NCI-H82 (cell line): ENCODE measurements around the gene PLXNB3.
A peak's percentile ranks its signal among the peaks of the same experiment; 100 is the strongest.
"Not testable (repeated sequence)": the region's sequence is repeated elsewhere in the genome, so short reads cannot be mapped to it uniquely, and the experiment has no call there.

Experiments used
- DNase-seq: peaks from one replicate; lab custom pipeline; 2025; lab: John Stamatoyannopoulos, UW

PLXNB3 gene

DNA sequence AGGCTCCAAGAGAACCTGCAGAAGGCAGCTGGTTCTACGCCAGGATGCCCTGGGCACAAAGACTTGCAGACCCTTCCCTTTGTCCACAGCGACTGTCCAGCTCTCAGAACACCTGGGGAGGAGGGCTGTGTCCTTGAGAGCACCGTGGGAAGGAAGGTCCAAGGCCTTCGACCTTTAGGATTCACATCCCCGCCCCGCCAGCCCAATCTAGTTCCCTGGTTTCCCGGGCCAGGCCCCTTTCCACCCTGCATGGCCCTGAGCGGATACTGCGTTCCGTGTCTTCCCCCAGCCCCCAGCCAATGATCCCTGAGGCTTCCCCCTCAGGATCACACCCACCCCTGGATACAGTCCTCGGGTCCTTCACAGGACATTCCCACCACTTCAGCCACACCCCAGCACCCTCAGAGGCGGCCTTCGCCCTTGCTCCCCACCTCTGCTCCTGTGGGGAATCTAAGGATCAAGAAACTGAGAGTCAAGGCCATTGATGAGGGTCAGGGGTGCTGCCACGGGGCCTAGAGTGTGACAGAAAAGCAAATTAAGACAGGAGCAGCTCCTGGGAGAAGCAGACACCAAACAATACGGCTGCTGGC, 30.3 kb upstream of the PLXNB3 start:
- DNase-seq, result no peak

DNA sequence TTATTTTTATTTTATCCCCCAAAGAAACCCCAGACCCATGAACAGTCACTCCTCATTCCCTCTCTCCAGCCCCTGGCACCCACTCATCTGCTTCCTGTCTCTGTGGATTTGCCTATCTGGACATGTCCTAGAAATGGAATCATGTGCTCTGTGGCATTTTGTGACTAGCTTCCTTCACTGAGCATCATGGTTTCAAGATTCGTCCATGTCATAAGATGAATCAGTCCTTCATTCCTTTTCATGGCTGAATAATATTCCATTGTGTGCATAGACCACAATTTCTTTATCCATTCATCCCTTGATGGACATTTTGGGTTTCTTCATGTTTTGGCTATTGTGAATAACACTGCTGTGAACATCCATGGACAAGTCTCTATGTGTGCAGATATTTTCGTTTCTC, 29.2 kb upstream of the PLXNB3 start:
- no peak for DNase-seq

DNA sequence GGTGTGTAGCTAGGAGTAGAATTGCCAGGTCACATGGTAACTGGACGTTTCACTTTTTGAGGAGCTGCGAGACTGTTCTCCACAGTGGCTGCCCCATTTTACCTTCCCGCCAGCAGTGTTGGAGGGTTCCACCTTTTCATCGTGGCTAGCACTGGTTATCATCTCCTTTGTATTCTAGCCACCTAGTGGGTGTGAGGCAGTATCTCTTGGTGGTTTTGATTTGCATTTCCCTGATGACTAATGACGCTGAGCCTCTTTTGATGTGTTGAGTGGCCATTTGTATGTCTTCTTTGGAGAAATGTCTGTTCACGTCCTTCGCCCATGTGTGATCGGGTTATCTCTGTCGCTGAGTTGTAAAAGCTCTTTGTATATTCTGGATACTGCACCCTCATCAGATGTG, 28.8 kb upstream of the PLXNB3 start:
- no peak for DNase-seq

DNA sequence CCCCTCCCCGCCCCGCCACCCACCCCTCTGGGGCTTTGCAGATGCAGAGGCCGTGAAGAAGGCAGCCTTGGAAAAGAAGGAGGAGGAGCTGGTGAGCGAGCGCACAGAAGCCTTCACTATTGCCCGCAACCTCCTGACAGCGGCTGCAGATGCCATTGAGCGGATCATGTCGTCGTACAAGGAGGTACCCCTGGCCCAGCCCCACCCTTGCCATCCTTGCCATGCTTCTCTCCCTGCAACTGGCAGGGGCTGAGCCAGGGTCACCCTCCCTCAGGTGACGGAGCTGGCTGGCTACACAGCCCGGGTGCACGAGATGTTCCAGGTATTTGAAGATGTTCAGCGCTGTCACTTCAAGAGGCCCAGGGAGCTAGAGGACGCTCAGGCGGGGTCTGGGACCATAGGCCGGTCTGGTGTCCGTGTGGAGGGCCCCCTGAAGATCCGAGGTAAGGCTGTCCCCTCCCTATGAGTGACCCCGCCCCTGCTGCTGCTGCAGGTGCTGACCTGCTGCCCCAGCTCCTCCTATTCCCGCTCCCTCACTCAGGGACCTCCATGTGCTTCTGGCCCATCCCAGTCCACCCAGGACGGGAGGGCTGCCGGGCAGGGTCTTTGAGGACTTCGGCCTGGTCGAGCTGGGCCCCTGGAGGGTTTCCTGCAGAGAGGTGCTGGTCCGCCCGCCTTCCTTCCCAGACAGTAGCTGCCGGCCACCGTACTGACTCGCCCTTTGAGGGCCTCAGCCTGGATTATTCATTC, 27.8 kb upstream of the PLXNB3 start:
- no peak for DNase-seq

DNA sequence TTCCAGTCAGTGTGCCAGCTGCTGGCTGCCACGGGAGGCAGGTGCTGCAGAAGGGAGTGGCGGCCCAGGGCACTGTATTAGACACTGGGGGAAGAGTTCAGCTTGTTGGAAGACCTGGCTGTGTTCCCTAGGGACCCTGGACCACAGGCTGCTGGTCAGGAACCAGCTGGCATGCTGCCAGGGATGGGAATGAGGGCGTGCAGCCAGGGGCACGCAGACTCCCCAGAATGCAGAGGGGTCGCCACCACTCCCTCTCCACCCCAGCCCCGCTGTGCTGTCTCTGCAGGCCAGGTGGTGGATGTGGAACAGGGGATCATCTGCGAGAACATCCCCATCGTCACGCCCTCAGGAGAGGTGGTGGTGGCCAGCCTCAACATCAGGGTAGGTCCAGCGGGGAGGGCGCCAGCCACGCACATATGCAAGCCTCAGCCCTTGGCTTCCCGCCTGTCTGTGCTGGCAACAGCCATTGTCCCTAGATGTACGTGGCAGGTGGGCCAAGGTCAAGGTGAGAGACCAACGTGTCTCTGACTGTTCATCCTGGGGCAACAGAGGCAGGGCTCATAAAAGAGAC, 27.1 kb upstream of the PLXNB3 start:
- DNase-seq, result no peak

DNA sequence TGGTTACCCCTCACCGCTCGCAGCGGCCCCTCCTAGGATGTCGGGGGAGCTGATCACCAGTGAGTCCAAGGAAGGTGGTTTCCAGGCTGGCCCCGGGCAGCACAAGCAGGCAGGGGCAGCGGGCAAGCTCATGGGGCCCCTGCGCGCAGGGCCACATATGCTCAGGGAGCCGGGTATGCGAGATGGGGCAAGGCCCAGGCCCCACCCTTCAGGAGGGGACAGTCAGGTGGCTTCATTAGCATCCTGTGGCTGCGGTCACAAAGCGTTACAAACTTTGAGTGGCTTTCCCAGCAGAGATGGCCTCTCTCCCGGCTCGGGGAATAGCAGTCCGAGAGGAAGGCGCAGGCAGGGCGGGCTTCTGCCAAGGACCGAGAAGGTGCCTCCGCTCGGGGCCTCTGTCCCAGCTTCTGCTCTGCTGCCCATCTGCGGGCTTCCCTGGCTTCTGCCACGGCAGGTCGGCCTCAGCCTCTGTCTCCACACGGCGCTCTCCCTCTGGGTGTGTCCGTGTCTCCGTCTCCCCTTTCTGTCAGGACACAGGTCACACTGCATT, 25.9 kb upstream of the PLXNB3 start:
- no peak for DNase-seq

DNA sequence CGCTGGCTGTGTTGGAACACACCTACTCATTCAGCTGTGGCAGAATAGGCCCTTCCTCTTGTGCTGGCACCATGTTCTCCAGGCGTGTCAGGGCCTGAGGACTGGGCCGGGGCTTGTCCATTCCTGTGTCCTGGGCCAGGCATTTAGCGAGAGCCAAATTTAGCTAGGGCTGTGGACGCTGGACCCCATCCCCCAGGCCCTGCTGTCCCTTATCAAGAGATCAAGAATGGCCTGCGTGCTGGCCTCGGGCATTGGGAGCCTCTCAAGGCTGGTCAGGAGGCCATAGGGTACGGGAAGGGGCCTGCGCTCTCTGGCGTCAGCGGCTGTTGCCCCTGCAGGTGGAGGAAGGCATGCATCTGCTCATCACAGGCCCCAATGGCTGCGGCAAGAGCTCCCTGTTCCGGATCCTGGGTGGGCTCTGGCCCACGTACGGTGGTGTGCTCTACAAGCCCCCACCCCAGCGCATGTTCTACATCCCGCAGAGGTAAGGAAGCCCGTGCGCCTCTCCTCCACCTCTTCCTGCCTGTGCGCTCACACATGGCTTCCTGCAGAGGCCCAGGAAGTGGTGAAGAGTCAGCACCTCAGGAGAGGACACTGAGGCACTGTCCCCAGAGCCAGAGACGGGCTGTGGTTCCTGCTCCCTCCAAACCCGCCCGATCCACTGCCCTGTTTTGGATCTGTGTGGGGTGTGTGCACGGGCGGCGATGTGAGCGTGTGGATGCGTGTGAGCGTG, 24.1 kb upstream of the PLXNB3 start:
- no peak for DNase-seq

DNA sequence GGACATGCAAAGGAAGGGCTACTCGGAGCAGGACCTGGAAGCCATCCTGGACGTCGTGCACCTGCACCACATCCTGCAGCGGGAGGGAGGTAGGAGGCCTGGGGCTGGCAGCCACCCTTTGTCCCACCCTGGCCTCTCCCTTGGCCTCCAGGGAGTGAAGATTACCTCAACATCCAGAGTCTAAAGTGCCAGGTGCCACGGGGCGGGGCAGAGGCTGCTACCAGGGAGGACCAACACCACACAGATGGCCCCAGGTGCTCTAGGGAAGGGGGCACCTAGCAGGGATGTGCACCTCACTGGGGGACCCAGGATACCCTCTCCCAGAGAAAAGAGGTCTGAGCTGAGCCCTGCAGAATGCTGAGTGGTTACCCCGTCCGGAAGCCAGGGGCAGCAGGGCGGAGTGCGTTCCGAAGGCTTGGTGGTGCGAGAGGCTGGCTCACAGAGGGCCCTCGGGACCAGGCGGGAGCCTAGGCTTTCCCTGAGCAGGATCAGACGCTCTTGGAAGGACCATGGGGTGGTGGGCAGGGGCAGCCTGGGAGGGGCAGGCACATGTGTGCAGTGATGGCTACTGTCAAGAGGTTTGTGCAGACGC, 23.3 kb upstream of the PLXNB3 start:
- DNase-seq, result no peak

DNA sequence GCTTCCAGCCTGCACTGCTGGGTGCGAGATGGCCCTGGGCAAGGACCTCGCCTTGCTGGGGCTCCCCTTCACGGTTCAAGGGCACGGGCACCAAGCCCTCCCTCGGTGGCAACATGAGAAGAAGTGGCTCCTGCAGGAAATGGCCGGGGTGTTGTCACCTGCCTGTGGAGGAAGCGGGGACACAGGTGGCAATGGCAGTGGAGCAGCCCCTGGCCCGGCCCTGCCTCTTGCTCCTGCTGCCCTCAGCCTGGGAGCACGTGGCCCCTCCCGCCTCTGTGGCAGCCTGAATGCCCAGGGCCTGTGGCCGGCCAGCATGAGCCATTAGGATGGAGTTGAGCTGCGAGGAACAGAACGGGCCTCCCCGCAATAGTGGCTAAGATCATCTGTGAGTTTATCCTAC, 22.6 kb upstream of the PLXNB3 start:
- no peak for DNase-seq

DNA sequence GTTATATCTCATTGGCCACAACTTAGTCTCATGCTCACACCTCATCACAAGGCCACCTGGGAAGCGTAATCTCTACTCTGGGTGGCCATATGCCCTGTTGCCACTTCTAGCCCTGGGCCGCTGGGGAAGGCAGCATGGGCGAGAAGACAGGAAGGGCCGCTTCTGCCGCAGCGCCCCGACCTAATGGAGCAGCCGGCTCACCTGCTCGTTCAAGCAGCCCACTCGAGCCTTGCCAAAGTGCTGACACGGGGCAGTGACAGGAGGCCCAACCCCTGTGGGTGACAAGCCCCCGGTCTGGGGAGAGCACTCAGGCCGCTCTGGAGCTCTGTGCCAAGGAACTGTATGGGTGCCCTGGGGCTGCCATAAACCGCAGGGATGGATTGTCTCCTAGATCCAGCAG, 21.9 kb upstream of the PLXNB3 start:
- DNase-seq, result not testable (repeated sequence)

DNA sequence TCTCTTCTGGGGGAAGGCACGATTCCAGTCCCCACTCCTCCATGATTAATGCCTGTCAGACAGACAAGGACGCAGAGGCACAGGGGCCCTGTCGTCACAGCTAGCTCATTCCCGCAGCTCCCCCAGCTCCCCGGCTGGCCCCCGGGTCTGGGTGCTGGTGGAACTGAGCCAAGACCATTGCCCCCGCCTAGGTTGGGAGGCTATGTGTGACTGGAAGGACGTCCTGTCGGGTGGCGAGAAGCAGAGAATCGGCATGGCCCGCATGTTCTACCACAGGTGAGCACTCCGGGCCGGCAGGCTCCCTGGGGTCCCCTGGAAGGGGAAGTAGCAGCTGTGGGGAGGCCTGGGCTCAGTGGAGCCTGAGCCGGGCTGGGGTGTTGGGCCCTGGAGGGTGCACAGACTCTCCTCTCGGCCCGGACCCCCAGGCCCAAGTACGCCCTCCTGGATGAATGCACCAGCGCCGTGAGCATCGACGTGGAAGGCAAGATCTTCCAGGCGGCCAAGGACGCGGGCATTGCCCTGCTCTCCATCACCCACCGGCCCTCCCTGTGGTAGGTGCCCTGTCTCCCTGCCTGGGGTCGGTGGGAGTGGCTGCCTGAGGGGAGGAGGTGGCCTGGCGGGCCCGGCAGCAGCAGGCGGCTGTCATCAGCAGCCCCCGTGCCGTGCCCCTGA, 21.1 kb upstream of the PLXNB3 start:
- DNase-seq, result not testable (repeated sequence)

DNA sequence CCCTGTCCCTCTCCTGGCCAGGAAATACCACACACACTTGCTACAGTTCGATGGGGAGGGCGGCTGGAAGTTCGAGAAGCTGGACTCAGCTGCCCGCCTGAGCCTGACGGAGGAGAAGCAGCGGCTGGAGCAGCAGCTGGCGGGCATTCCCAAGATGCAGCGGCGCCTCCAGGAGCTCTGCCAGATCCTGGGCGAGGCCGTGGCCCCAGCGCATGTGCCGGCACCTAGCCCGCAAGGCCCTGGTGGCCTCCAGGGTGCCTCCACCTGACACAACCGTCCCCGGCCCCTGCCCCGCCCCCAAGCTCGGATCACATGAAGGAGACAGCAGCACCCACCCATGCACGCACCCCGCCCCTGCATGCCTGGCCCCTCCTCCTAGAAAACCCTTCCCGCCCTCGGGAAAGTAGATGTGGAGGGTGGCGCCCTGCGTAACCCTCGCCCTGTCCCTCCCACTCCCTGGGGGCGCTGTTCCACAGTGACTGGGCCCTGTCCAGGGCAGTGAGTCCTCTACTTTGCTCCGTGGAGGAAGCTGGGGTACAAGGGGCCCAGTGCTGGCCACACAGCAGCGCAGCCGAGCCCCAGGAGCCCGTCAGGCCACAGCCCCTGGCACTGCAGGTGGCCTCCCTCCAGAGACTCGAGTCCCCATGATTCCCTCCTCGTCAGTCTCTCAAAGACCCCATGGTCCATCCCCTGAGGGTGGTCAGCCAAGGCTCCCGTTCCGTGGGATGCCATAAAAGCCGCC, 20.4 kb upstream of the PLXNB3 start:
- DNase-seq, result peak; percentile 79

DNA sequence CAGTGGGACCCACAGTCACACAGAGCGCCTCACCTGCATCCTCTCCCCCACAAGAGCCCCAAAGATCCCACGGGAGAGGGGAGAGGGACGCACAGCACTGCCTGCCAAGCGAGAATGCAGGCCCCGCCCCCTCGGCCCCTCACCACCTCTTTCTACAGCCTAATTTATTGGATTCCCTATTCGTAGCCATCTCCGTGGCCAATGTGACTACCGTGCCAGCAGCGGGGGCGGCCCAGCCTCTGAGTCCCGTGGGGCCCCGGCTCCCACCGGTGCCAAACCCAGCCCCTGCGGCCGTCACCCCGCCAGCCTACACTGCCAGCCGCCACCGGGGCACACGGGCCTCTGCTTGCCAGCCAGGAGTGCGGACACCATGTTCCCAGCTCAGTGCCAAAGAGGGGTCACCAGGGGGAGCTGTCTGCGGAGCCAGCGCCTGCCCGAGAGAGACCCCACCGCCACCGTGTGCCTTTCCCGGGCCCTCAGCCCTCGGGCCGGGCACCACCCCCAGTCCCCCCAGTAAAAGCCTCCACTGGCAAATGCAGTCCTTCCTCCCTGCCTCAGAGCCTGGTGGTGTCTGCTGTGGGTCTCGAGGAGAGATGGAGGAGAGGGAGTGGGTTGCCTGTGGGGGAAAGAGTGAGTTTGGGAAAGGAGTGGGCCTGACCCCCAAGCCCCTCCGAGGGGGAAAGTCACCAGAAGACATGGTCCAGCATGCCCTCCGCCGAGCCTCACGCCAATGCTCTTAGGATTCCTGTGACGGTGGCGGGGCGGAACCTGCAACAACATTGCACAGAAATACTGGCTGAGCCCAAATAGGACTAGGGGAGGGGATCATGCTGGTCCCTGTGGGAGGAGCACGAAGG, 19.6 kb upstream of the PLXNB3 start:
- DNase-seq, result no peak

DNA sequence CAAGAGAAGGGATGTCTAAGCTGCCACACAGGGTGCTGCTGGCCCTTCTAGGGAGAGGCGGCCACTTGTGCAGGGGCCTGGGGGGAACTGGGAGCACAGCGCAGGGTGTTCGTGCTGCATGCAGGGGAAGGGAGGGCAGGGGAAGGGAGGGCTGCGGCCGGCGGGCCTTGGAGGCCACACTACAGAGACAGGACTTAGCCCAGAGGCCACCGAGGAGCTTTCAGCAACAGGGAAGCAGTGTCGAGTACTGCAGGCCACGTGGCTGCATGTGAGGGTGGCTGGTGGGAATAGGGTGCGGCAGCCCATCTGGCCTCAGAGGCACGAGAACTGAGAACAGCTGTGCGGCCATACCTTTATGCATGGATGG, 19.0 kb upstream of the PLXNB3 start:
- DNase-seq, result peak; percentile 23

DNA sequence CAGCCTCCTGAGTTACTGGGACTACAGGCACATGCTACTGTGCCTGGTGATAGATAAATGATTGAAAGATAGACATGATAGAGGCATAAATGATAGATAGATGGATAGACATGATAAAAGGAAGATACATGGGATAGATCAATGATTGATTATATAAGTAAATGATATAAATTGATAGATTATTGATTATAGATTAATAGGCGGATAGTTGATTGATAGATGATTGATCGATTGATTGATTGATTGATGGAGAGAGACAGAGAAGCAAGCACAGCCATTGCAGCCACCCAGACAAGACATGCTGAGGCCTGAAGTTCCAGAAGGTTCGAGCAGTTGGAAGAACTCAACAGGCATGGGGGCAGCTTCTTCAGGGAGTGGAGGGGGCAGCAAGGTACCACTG, 17.7 kb upstream of the PLXNB3 start:
- DNase-seq, result no peak

DNA sequence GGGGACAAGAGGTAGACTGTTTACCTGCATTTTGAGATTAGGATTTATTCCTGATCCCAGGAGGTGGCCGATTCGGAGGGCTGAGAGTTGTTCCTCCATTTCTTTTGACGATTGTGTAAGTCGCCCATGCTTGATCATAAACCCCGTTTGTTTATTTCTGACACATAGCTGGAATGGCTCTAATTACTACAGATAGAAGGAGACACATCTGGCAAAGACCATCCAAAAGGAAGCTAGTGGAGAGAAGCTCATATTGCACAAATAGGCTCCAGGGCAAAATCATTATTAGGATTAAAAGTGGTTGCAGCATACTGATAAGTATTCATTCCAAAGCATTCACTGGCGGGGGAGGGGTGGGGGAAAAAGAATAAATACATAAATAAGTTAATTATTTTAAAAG, 17.1 kb upstream of the PLXNB3 start:
- DNase-seq, result not testable (repeated sequence)

DNA sequence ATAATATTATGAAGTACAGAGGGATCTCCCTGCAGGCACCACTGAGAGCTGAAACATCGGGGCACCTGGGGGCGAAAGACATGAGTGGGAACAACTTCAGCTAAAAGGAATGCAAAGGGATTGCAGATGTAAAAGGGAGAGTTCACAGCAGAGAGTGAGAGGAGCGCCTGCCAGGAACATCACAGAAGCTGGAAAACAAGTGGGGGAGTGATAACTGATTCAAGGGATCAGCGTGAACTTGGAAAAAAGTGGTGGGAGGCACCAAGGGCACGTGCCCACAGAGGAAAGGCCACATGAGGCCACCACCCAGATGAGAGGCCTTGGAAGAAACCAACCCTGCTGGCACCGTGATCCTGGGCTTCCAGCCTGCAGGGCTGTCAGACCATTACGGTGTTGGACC, 15.0 kb upstream of the PLXNB3 start:
- not testable (repeated sequence) for DNase-seq

DNA sequence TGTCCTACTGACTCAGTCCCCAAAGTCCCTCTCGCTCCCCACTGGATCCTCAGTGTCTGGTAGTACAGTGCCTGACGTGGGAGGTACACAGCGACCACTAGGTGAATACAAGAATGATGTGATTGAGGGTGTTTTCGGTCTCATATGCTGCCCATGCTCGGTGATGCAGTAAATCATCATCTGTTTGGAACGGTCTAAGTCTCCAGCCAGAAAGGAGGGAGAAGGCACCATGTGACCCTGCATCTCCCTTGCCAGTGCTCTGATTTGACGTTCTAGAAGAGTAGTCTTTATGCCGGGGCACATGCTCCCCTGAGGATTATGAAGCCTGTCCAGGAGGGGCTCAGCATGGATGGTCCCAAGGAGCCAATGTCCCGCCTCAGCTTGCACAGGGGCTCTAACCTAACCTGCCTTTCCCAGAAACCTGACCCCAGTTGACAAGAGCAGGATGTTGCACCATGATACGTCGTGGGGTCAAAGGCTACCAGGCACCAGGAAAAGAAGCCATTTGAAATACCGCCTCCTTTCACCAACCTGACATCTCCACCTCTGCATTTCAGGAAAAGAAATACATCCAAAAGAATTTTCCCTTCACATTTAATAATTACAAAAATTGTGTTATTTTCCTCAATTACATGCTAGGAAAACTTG, 13.8 kb upstream of the PLXNB3 start:
- DNase-seq, result no peak

DNA sequence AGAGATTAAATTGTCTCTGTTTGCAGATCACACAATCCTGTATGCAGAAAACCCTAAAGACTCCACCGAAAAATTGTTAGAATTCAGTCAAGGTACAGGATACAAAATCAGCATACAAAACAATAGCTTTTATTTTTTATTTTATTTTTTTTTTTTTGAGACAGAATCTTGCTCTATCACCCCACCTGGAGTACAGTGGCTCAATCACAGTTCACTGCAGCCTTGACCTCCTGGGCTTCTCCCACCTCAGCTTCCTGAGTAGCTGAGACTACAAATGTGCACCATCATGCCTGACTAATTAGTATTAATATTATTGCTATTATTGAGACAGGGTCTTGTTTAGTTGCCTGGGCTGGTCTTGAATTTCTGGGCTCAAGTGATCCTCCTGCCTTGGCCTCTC, 8.9 kb upstream of the PLXNB3 start:
- DNase-seq, result no peak

DNA sequence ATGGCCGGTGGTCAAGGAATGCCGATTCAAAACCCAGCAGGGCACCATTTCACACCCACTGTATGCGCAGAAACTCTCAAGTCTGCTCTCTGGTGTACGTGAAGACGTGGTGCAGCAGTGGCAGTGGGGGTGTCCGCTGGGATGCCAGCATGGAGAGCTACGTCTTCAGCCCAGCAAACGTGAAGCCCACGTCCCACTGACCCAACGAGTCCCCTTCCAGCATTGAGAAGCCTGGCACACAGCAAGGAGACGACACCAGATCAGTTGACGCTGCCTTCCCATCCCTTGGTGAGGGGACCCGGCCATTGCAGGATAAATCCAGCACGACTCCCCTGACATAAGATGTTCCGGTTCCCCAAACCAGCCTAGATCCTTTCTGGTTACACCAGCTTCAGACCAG, 2.2 kb upstream of the PLXNB3 start:
- no peak for DNase-seq
